Panc1 (cell line): ENCODE data around the gene SLC35F1. TPM values are rescaled to one million over a fixed set of nuclear protein-coding genes. Genes with fewer than 3 reads are reported as not detected.

Source experiments
- ATAC-seq: fragments of 200-7000 bp; cut with Tn5 transposase; 2 replicates; pipeline ENCODE4 v1.9.1; 2020; ENCODE audit warnings: mild to moderate bottlenecking, moderate library complexity
- BruUV-seq: library from RNA; stranded (reverse); fragments of 400-500 nt; replicated peaks from 2 replicates; lab custom pipeline; 2021; lab: Mats Ljungman, UMichigan
- CTCF ChIA-PET: fragments of 300-600 bp; sonication (Branson Sonifier 250); formaldehyde crosslinking; loops from one replicate; lab custom pipeline; 2022; ENCODE audit warnings: antibody characterized with exemption; lab: Charles Lee
- POLR2A ChIA-PET: fragments of 300-600 bp; sonication (Branson Sonifier 250); formaldehyde crosslinking; loops from one replicate; lab custom pipeline; 2022; ENCODE audit warnings: antibody characterized with exemption; lab: Charles Lee
- DNase-seq: peaks from one replicate; pipeline ENCODE4 v3.0.0-alpha.2; 2010; ENCODE audit warnings: low read depth, low spot score
- H3K27ac ChIP-seq: 2 replicates; pipeline ENCODE4 v1.5.1; 2011; ENCODE audit warnings: mild to moderate bottlenecking, low read length, inconsistent platforms
- H3K27me3 ChIP-seq: fragments of 200-500 bp; sonication (Bioruptor generic); 2 replicates; pipeline ENCODE4 v1.6.0; 2014; ENCODE audit warnings: low read length, inconsistent platforms; ENCODE audit not compliant: control insufficient read depth, insufficient read depth
- H3K36me3 ChIP-seq: fragments of 200-500 bp; sonication (Bioruptor generic); 2 replicates; pipeline ENCODE4 v1.5.1; 2014; ENCODE audit warnings: inconsistent platforms, mild to moderate bottlenecking, low read length, moderate library complexity; ENCODE audit not compliant: control insufficient read depth, insufficient read depth
- H3K4me1 ChIP-seq: 2 replicates; pipeline ENCODE4 v1.5.1; 2011; ENCODE audit warnings: inconsistent platforms, mild to moderate bottlenecking, low read length, moderate library complexity; ENCODE audit not compliant: control insufficient read depth, insufficient read depth
- H3K4me3 ChIP-seq, 2 experiments: 2 replicates each; pipeline ENCODE4 v1.5.1; 2011 to 2012; ENCODE audit warnings: low read depth in 2 of 2, low read length in 2 of 2, mild to moderate bottlenecking in 2 of 2, inconsistent platforms in 1 of 2, moderate library complexity in 1 of 2
- H3K9me3 ChIP-seq: fragments of 200-500 bp; sonication (Bioruptor generic); 2 replicates; pipeline ENCODE4 v1.5.1; 2014; ENCODE audit warnings: low read depth, mild to moderate bottlenecking, inconsistent platforms, low read length, moderate library complexity; ENCODE audit not compliant: control insufficient read depth, insufficient read depth
- CTCF ChIP-seq: fragments of 450-650 bp; IDR thresholded peaks from 2 replicates; pipeline ENCODE4 v1.5.1; 2017; ENCODE audit warnings: mild to moderate bottlenecking
- POLR2AphosphoS5 ChIP-seq: IDR thresholded peaks from 2 replicates; pipeline ENCODE4 v1.6.1; 2012; ENCODE audit warnings: mild to moderate bottlenecking, low read depth, low read length, moderate library complexity
- SIN3A ChIP-seq: IDR thresholded peaks from 2 replicates; pipeline ENCODE4 v1.6.1; 2012; ENCODE audit warnings: low read depth, mild to moderate bottlenecking, low read length, moderate library complexity, borderline replicate concordance; ENCODE audit not compliant: insufficient read depth
- TCF7L2 ChIP-seq: IDR thresholded peaks from 2 replicates; pipeline ENCODE4 v1.6.1; 2011; ENCODE audit warnings: mild to moderate bottlenecking, low read depth, low read length, inconsistent platforms
- in situ Hi-C: cut with HindIII; loops from 2 replicates; pipeline ENCODE4 v1.10.0; 2016; ENCODE audit warnings: low sequenced_read_pairs, low pct_unique_long_range_greater_than_20kb
- intact Hi-C: fragments of 100-400 bp; cut with micrococcal nuclease; formaldehyde crosslinking; loops from one replicate; pipeline ENCODE4 v1.10.0; 2022; ENCODE audit not compliant: unreplicated experiment
- total RNA-seq: library from RNA; stranded (reverse); gene quantifications from one replicate; pipeline ENCODE4 v1.2.1, GENCODE V29; 2021; ENCODE audit not compliant: unreplicated experiment
- TF ChIP-seq, protein P1 (sequence below), 2 experiments: IDR thresholded peaks; 2 replicates each; pipeline ENCODE4 v1.6.1; 2011 to 2012; ENCODE audit warnings: low read depth in 2 of 2, control low read depth in 1 of 2, low read length in 1 of 2, mild to moderate bottlenecking in 1 of 2, moderate library complexity in 1 of 2; ENCODE audit not compliant: insufficient read depth in 1 of 2

The SLC35F1 gene
- total RNA-seq, 1 experiment from 2014 or later, result not detected

DNA sequence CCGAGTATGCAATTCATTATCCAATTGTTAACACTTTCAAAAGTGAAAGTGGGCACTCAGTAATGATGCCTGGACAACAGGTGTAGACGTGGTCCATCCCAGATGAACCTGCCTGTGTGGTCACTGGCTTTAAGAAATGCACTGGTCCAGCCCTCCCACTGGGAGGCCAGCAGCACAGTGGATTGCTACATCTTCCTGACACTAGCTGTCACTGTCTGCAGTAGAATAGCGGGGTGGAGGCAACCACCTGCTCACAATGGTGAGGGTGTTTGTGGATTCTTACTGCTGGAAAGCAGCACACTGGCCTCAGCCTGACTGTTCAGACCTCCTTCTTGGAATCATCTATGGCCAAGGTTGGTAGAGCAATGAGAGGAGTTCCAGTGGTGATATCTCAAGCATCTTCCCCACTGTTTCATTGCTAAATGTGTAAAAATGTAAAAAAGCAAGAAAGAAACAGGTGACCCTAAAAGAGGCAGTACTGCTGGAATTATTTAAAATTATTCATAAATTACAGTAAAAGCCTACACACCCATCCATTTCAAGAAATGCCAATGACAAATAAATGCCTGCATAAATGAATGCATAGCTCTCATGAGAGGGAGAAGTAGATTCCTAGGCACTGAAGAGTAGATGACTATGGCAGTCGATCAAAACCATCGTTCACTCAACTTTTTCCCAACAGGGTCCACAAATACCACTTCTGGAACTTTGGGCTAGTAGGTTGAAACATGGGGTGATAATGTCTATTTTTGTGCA lies 413.0 kb downstream of the SLC35F1 start:
- intact Hi-C loops (no loop called here), in situ Hi-C loops (no loop called here)
- no peak overlapping the region for H3K27ac ChIP-seq
- no peaks in the 10 kb centered on the region for H3K27me3 ChIP-seq
- BruUV-seq, result no TSS peak
- H3K4me3 ChIP-seq, result no peak overlapping the region
- 0 out of 2 replicates have a peak, but pooled peaks have one; percentile 42 for ATAC-seq
- CTCF ChIA-PET, result no interaction called here
- DNase-seq, result no peak
- POLR2A ChIA-PET, result no interaction called here
- TF ChIP-seq, protein P1, sequence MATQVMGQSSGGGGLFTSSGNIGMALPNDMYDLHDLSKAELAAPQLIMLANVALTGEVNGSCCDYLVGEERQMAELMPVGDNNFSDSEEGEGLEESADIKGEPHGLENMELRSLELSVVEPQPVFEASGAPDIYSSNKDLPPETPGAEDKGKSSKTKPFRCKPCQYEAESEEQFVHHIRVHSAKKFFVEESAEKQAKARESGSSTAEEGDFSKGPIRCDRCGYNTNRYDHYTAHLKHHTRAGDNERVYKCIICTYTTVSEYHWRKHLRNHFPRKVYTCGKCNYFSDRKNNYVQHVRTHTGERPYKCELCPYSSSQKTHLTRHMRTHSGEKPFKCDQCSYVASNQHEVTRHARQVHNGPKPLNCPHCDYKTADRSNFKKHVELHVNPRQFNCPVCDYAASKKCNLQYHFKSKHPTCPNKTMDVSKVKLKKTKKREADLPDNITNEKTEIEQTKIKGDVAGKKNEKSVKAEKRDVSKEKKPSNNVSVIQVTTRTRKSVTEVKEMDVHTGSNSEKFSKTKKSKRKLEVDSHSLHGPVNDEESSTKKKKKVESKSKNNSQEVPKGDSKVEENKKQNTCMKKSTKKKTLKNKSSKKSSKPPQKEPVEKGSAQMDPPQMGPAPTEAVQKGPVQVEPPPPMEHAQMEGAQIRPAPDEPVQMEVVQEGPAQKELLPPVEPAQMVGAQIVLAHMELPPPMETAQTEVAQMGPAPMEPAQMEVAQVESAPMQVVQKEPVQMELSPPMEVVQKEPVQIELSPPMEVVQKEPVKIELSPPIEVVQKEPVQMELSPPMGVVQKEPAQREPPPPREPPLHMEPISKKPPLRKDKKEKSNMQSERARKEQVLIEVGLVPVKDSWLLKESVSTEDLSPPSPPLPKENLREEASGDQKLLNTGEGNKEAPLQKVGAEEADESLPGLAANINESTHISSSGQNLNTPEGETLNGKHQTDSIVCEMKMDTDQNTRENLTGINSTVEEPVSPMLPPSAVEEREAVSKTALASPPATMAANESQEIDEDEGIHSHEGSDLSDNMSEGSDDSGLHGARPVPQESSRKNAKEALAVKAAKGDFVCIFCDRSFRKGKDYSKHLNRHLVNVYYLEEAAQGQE (IDR thresholded peaks at IDR 0.05; ENCODE audit: insufficient read depth in 1 of 2, low read depth in 2 of 2, low read length in 1 of 2), result no peak
- TF ChIP-seq CTCF (no peak), POLR2AphosphoS5 (no peak), TCF7L2 (no peak), SIN3A (no peak)
- H3K9me3 ChIP-seq, result no peaks in the 10 kb centered on the region
- no peaks in the 10 kb centered on the region for H3K36me3 ChIP-seq
- H3K4me1 ChIP-seq, result no peaks in the 10 kb centered on the region

DNA sequence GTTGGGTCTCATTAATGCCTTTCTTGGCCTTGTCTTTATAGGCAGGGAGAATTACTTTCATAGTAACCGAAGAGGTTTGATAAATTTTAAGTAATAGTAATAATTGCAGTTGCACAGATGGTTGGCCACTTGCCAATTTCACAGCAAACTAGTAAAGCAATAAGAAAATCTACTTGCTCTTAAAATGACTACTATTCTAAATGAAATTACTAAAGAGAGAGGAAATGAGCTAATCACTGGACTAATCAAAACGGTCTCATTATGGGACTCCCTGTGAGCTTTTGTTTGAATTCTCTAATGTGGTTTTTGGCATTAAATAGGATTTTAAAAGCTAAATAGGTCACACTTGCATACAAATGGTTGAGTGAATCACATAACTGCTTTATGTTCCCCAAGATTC lies 413.6 kb downstream of the SLC35F1 start:
- Histone ChIP-seq H3K9me3 (no peaks in the 10 kb centered on the region), H3K27me3 (no peaks in the 10 kb centered on the region), H3K4me3 (no peak overlapping the region), H3K36me3 (no peaks in the 10 kb centered on the region), H3K4me1 (no peaks in the 10 kb centered on the region), H3K27ac (no peak overlapping the region)
- in situ Hi-C loops, result no loop called here
- BruUV-seq, result no TSS peak
- TF ChIP-seq CTCF, result no peak
- TF ChIP-seq TCF7L2, result no peak
- TF ChIP-seq POLR2AphosphoS5, result no peak
- ChIA-PET POLR2A (no interaction called here), CTCF (no interaction called here)
- DNase-seq, result no peak
- ATAC-seq, result no peak
- intact Hi-C loops, result no loop called here
